ENCODE measurements around the gene NEIL1. TPM values are rescaled to one million over a fixed set of nuclear protein-coding genes. Genes with fewer than 3 reads are reported as not detected.

NEIL1 gene
- polyA plus RNA-seq, 2 of the 4 experiments (the other 2 are of a cell fraction): 3.2 to 6.8 TPM

DNA sequence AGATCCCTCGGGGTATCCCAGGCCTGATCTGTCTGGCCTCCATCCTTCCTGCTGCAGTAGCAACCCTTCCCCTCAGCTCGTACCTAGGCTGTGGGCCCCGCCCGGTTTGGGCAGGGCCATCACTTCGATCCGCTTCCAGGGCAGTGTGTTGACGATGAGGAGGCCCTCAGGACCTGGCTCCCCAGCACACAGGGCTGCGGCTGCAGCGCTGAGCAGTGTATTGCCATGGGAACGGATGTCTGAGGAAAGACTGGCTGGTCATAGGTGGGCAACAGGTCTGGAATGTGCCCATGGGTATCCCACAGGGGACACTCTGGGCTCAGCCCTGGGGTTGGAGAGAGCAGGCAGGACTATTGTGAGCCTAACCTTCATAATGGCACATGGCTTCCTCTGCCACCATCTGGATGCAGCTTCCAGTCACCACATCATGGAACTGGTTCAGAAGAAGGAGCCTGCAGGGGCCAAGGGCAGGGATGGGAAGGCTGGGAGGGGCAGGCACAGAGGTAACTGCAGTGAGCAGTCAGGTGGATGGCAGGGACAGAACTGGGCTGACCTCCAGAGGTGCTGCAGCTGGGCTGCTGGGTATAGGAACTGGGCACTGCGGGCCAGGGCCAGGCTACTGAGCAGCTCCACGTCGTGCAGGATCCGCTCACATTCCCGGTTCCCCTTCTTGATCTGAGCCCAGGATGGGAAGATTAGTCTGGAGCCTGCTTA is 12.9 kb downstream of the NEIL1 start:
- Histone ChIP-seq H3K4me3 (no peak overlapping the region), H3K27ac (no peak overlapping the region), H3K4me2 (no peak overlapping the region), H3K9me3 (no peaks in the 10 kb centered on the region), H3K4me1 (no peaks in the 10 kb centered on the region)
- no peak for DNase-seq (ENCODE audit: low read depth in 1 of 2, low spot score in 1 of 2)
- POLR2A ChIA-PET: interaction anchor here (0.9 to 1.6 kb wide), 4 partner anchors 8 to 12 kb away, joined by 3 to 5 read pairs (median 3); partner anchors contain the start of gene MAN2C1
- peak in 1 of 2 experiments; percentile 2; a peak in 3 of 6 replicates for ATAC-seq
- CTCF ChIA-PET: interaction anchor here (1.0 to 1.6 kb wide), 6 partner anchors 7 to 287 kb away, joined by 3 to 7 read pairs (median 3); partner anchors contain the start of gene MAN2C1
- WGBS (ENCODE audit: missing lambda C conversion rate): 97% methylated on average over 15 of the region's 15 CpGs
- TF ChIP-seq NPAS2 (CRISPR knock-in tag; IDR thresholded peaks at IDR 0.05; ENCODE audit: borderline replicate concordance): no peak
- no peak for FAIRE-seq

DNA sequence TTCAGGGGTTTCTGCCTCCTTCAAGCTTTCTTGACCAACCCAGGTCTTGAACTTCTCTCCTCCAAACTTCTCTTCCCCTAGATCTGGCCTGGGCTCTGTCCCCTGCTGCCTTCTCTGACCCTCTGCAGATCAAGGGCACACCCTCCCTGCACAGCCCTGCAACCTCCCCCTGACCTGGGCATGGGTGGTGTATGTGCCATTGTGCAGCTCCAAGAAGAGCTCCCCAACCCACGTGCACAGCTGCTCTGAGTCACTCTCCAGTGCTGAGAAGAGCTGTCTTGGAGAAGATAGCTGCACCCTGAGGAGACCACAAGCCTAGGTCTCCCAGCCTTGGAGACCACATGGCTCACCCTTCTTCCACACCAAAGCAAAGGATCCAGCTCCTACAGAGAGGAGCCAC is 13.6 kb downstream of the NEIL1 start:
- DNase-seq (ENCODE audit: low read depth in 1 of 2, low spot score in 1 of 2) (no peak), ATAC-seq (peak in 1 of 2 experiments; percentile 3; a peak in 3 of 6 replicates), FAIRE-seq (no peak)
- Histone ChIP-seq H3K27ac (no peak overlapping the region), H3K4me1 (no peaks in the 10 kb centered on the region), H3K9me3 (no peaks in the 10 kb centered on the region), H3K4me2 (no peak overlapping the region), H3K4me3 (no peak overlapping the region)
- TF ChIP-seq RFX5 (IDR thresholded peaks at IDR 0.05) (no peak), ZC3H11A (IDR thresholded peaks at IDR 0.05) (no peak), HDAC2 (IDR thresholded peaks at IDR 0.05) (no peak), ZNF302 (CRISPR knock-in tag; IDR thresholded peaks at IDR 0.05) (no peak), ATOH8 (CRISPR knock-in tag; IDR thresholded peaks at IDR 0.05; ENCODE audit: low read depth) (no peak), FOSB (CRISPR knock-in tag; IDR thresholded peaks at IDR 0.05) (no peak), ESRRA (IDR thresholded peaks at IDR 0.05; ENCODE audit: borderline replicate concordance, low read length) (no peak), CBX2 (IDR thresholded peaks at IDR 0.05; ENCODE audit: borderline replicate concordance, low read depth) (no peak), HOXA7 (CRISPR knock-in tag; IDR thresholded peaks at IDR 0.05) (no peak), TFCP2L1 (CRISPR knock-in tag; IDR thresholded peaks at IDR 0.05) (no peak), ELK1 (IDR thresholded peaks at IDR 0.05; ENCODE audit: low read depth, low read length) (no peak), MAZ (IDR thresholded peaks at IDR 0.05; ENCODE audit: borderline replicate concordance, low read depth, low read length) (no peak), MAFK (IDR thresholded peaks at IDR 0.05; ENCODE audit: partially characterized antibody) (no peak), JUN (IDR thresholded peaks at IDR 0.05) (no peak), EP300 (IDR thresholded peaks at IDR 0.05) (no peak), POLR2AphosphoS2 (conservative IDR thresholded peaks at IDR 0.05; ENCODE audit: low read length) (no peak), POLR2A (IDR thresholded peaks at IDR 0.05; ENCODE audit: low read length) (no peak)
- POLR2A ChIA-PET: interaction anchor here (0.6 to 1.3 kb wide), 4 partner anchors 8 to 23 kb away, joined by 3 read pairs; partner anchors contain the start of gene MAN2C1
- CTCF ChIA-PET: interaction anchor here (1.0 to 1.6 kb wide), 4 partner anchors 7 to 287 kb away, joined by 3 to 7 read pairs (median 3); partner anchors contain the start of gene MAN2C1
- WGBS (ENCODE audit: missing lambda C conversion rate): 60% methylated on average over 1 of the region's 1 CpG

GRCh38 chr15:75360856-75361255 is 14.0 kb downstream of the NEIL1 start:
- ChIA-PET POLR2A (interaction anchor here (0.6 to 0.9 kb wide), 2 partner anchors 8 to 23 kb away, joined by 3 read pairs; partner anchors contain the start of gene MAN2C1), CTCF (interaction anchor here (1.4 to 1.5 kb wide), 2 partner anchors 9 to 10 kb away, joined by 3 read pairs; no protein-coding TSS in a partner anchor)
- Histone ChIP-seq H3K4me1 (no peaks in the 10 kb centered on the region), H3K27ac (no peak overlapping the region), H3K4me3 (no peak overlapping the region), H3K9me3 (no peaks in the 10 kb centered on the region), H3K4me2 (no peak overlapping the region)
- TF ChIP-seq, protein P1, sequence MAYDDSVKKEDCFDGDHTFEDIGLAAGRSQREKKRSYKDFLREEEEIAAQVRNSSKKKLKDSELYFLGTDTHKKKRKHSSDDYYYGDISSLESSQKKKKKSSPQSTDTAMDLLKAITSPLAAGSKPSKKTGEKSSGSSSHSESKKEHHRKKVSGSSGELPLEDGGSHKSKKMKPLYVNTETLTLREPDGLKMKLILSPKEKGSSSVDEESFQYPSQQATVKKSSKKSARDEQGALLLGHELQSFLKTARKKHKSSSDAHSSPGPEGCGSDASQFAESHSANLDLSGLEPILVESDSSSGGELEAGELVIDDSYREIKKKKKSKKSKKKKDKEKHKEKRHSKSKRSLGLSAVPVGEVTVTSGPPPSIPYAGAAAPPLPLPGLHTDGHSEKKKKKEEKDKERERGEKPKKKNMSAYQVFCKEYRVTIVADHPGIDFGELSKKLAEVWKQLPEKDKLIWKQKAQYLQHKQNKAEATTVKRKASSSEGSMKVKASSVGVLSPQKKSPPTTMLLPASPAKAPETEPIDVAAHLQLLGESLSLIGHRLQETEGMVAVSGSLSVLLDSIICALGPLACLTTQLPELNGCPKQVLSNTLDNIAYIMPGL (CRISPR knock-in tag; IDR thresholded peaks at IDR 0.05; ENCODE audit: borderline replicate concordance): no peak
- no peak for FAIRE-seq
- no peak for DNase-seq (ENCODE audit: low read depth in 1 of 2, low spot score in 1 of 2)
- WGBS (ENCODE audit: missing lambda C conversion rate): 94% methylated on average over 7 of the region's 7 CpGs
- no peak; a peak in 1 of 6 replicates for ATAC-seq

Measured in A549 (cell line).